ENCODE results near the gene TMEM245.

- TF ChIP-seq CTCF (IDR thresholded peaks at IDR 0.05) = no peak
- no peak for TF ChIP-seq EZH2 (IDR thresholded peaks at IDR 0.05; ENCODE audit: borderline replicate concordance, insufficient read depth, low read depth, low read length, poor library complexity, severe bottlenecking)
Measured at GRCh38 chr9:109035684-109036423, 83.9 kb downstream of the TMEM245 start.
